Measurements from ENCODE around the gene PLEKHA7. TPM values are rescaled to one million over a fixed set of nuclear protein-coding genes. Genes with fewer than 3 reads are reported as not detected.

PLEKHA7 gene
- total RNA-seq, 1 donor from 2014 or later: 37.5 TPM

- H3K4me3 ChIP-seq (ENCODE audit: low read depth, low read length): peak overlapping the region; percentile 70
- TF ChIP-seq, protein P1, sequence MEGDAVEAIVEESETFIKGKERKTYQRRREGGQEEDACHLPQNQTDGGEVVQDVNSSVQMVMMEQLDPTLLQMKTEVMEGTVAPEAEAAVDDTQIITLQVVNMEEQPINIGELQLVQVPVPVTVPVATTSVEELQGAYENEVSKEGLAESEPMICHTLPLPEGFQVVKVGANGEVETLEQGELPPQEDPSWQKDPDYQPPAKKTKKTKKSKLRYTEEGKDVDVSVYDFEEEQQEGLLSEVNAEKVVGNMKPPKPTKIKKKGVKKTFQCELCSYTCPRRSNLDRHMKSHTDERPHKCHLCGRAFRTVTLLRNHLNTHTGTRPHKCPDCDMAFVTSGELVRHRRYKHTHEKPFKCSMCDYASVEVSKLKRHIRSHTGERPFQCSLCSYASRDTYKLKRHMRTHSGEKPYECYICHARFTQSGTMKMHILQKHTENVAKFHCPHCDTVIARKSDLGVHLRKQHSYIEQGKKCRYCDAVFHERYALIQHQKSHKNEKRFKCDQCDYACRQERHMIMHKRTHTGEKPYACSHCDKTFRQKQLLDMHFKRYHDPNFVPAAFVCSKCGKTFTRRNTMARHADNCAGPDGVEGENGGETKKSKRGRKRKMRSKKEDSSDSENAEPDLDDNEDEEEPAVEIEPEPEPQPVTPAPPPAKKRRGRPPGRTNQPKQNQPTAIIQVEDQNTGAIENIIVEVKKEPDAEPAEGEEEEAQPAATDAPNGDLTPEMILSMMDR (conservative IDR thresholded peaks at IDR 0.05; ENCODE audit: low read depth, low read length): peak; percentile 65
- no peak for DNase-seq (ENCODE audit: low read depth)
Measured at GRCh38 chr11:17014833-17015626, 816 bp upstream of the PLEKHA7 start.

GRCh38 chr11:17013548-17014320 lies 480 bp downstream of the PLEKHA7 start:
- H3K4me3 ChIP-seq (ENCODE audit: low read depth, low read length): peak overlapping the region; percentile 70
- TF ChIP-seq, protein P1 (conservative IDR thresholded peaks at IDR 0.05; ENCODE audit: low read depth, low read length): no peak
- no peak for DNase-seq (ENCODE audit: low read depth)

- peak overlapping the region; percentile 70 for H3K4me3 ChIP-seq (ENCODE audit: low read depth, low read length)
- TF ChIP-seq, protein P1 (conservative IDR thresholded peaks at IDR 0.05; ENCODE audit: low read depth, low read length): no peak
- DNase-seq (ENCODE audit: low read depth): peak; percentile 85
Measured at GRCh38 chr11:17012712-17013547, 1.3 kb downstream of the PLEKHA7 start.

- peak overlapping the region; percentile 70 for H3K4me3 ChIP-seq (ENCODE audit: low read depth, low read length)
- TF ChIP-seq, protein P1 (conservative IDR thresholded peaks at IDR 0.05; ENCODE audit: low read depth, low read length): no peak
- DNase-seq (ENCODE audit: low read depth): no peak
Measured at GRCh38 chr11:17012179-17012578, 2.0 kb downstream of the PLEKHA7 start.

DNA sequence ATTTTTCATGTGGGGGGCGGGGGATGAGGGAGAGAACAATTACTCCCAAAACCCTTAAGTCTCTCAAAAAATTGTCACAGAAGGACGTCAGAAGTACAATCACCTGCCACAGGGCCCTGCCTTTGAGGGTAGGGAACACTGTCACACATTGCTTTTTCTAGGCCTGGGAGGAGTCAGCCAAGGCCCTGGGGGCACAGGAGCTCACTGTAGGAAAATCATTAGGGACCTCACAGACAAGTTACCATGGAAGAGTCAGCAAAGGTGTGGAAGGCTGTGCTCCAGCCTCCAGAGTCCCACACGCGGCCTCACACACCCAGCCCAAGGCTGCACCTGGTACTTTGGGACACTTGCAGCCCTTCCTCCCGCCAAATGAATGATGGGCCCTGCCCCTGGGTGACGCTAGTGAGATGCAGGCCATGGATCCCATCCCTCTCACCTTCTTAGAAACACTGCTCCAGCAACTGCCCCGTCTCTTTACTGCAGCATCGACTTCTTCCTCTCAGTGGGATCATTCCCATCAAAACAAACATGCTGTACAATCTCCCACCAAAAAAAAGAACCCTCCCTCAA lies 3.3 kb downstream of the PLEKHA7 start:
- TF ChIP-seq, protein P1 (conservative IDR thresholded peaks at IDR 0.05; ENCODE audit: low read depth, low read length): no peak
- H3K4me3 ChIP-seq (ENCODE audit: low read depth, low read length): no peak overlapping the region
- no peak for DNase-seq (ENCODE audit: low read depth)

GRCh38 chr11:17008099-17008498 lies 6.1 kb downstream of the PLEKHA7 start:
- DNase-seq (ENCODE audit: low read depth): no peak
- TF ChIP-seq, protein P1 (conservative IDR thresholded peaks at IDR 0.05; ENCODE audit: low read depth, low read length): no peak
- H3K4me3 ChIP-seq (ENCODE audit: low read depth, low read length): no peak overlapping the region
